NB4 (cell line): Measurements from ENCODE around the gene MAP3K13.

ENCODE experiments used
- CTCF ChIP-seq: IDR thresholded peaks from one replicate; pipeline ENCODE4 v1.5.1; 2012; ENCODE audit warnings: low read depth, low read length
- MAX ChIP-seq: IDR thresholded peaks from 2 replicates; pipeline ENCODE4 v1.6.1; 2011; ENCODE audit warnings: low read depth, low read length
- POLR2A ChIP-seq: IDR thresholded peaks from 2 replicates; pipeline ENCODE4 v1.6.1; 2011; ENCODE audit warnings: mild to moderate bottlenecking; ENCODE audit not compliant: insufficient read length; ENCODE audit errors: extremely low read depth

DNA sequence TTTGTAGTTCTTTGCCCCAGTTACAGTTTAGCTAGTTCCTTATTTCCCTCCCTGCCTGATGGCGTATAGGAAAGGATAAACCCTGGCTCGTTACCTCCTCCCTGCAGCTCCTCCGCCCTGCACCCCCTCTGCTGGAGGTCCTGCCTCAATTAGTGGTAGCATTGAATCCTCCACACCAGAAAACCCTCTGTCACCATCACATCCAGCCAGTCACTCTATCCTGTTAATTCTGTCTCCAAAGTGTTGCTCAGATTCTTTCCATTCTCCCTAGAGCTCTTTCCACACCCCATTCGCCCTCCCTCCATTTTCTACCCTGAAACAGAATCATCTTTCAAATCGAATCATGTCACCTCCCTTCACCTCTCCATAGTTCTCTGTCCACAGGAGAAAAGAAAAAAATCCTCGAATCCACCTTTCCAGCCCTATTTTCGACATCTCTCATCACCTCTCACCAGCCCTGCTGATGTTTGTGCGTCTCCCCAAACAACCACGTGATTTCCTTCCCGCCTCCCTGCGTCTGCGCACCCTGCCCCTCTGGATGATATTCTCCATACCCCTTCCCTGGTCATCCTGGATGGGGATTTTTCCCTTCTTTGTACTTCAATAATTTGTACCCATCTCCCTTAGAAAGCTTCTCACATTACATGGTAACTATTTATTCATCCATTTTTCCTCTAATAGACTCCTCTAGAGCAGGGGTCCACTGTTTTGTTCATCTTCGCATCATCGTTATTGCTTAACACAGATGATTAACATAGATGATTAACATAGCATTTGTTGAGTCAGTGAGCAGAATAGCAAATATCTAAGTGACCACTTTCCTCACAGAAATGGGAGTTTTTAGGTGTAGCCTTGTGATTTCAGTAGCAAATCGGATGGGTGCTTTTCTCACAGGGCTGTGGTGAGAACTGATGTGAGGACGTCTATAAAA, 37.1 kb downstream of the MAP3K13 start:
- no peak for TF ChIP-seq POLR2A
- TF ChIP-seq CTCF, result no peak
- TF ChIP-seq MAX, result no peak
